ENCODE data around the gene LDHAL6B. TPM values are rescaled to one million over a fixed set of nuclear protein-coding genes. Genes with fewer than 3 reads are reported as not detected.

The LDHAL6B gene
- total and polyA plus RNA-seq, 2 experiments from 2014 or later, result not detected

GRCh38 chr15:59185725-59186124 is 20.9 kb upstream of the LDHAL6B start:
- TF ChIP-seq CTCF (conservative IDR thresholded peaks at IDR 0.05; ENCODE audit: low read depth in 2 of 2), result peak in 1 of 2 experiments; percentile 34; a peak in 1 of 4 replicates
- no peak for TF ChIP-seq REST (IDR thresholded peaks at IDR 0.05; ENCODE audit: unreplicated experiment)
- Mint-ChIP-seq H3K27ac (no peak overlapping the region), H3K9me3 (peaks cover 17% of the 10 kb centered on the region; the same call in 2 of the 3 replicates), H3K4me3 (no peak overlapping the region), H3K27me3 (ENCODE audit: insufficient read depth, low read depth, poor library complexity) (peaks cover 7% of the 10 kb centered on the region), H3K4me1 (no peaks in the 10 kb centered on the region), H3K36me3 (ENCODE audit: low read depth) (peaks cover 70% of the 10 kb centered on the region)
- Histone ChIP-seq H3K79me2 (replicated peaks; ENCODE audit: insufficient read depth) (no peaks in the 10 kb centered on the region), H4K20me1 (replicated peaks; ENCODE audit: insufficient read depth) (no peaks in the 10 kb centered on the region), H3K36me3 (ENCODE audit: insufficient read depth) (peaks cover 26% of the 10 kb centered on the region), H2AFZ (no peak overlapping the region), H3K9me2 (ENCODE audit: insufficient read depth) (no peaks in the 10 kb centered on the region), H3K4me3 (no peak overlapping the region), H3F3A (replicated peaks; ENCODE audit: low read depth) (no peaks in the 10 kb centered on the region), H3K27me3 (ENCODE audit: insufficient read depth) (no peaks in the 10 kb centered on the region), H3K4me2 (no peak overlapping the region), H3K27ac (ENCODE audit: low read depth) (no peak overlapping the region), H3K4me1 (ENCODE audit: insufficient read depth) (no peaks in the 10 kb centered on the region)
- ATAC-seq, result no peak
- DNase-seq (ENCODE audit: low spot score), result no peak

GRCh38 chr15:59186501-59186900 is 20.1 kb upstream of the LDHAL6B start:
- H3K36me3 ChIP-seq (ENCODE audit: insufficient read depth), result peaks cover 22% of the 10 kb centered on the region
- no peak overlapping the region for H3K4me3 ChIP-seq
- H3K4me2 ChIP-seq, result no peak overlapping the region
- H3K4me1 ChIP-seq (ENCODE audit: insufficient read depth), result no peaks in the 10 kb centered on the region
- ATAC-seq (no peak), DNase-seq (ENCODE audit: low spot score) (no peak)
- no peak overlapping the region for H3K4me3 Mint-ChIP-seq
- H3K27me3 Mint-ChIP-seq (ENCODE audit: insufficient read depth, low read depth, poor library complexity), result peaks cover 7% of the 10 kb centered on the region
- peaks cover 17% of the 10 kb centered on the region; the same call in 2 of the 3 replicates for H3K9me3 Mint-ChIP-seq
- no peaks in the 10 kb centered on the region for H3K79me2 ChIP-seq (replicated peaks; ENCODE audit: insufficient read depth)
- H3K27ac Mint-ChIP-seq, result no peak overlapping the region
- TF ChIP-seq NANOG (IDR thresholded peaks at IDR 0.05; ENCODE audit: borderline replicate concordance) (no peak), REST (IDR thresholded peaks at IDR 0.05; ENCODE audit: unreplicated experiment) (no peak), STAT1 (IDR thresholded peaks at IDR 0.05; ENCODE audit: unreplicated experiment) (no peak), EZH2phosphoT487 (IDR thresholded peaks at IDR 0.05; ENCODE audit: unreplicated experiment) (no peak), CREB1 (CRISPR knock-in tag; IDR thresholded peaks at IDR 0.05; ENCODE audit: low read depth) (no peak)
- H2AFZ ChIP-seq, result no peak overlapping the region
- H3K4me1 Mint-ChIP-seq, result no peaks in the 10 kb centered on the region
- H4K20me1 ChIP-seq (replicated peaks; ENCODE audit: insufficient read depth), result no peaks in the 10 kb centered on the region
- no peaks in the 10 kb centered on the region for H3K27me3 ChIP-seq (ENCODE audit: insufficient read depth)
- H3K9me2 ChIP-seq (ENCODE audit: insufficient read depth), result no peaks in the 10 kb centered on the region
- no peaks in the 10 kb centered on the region for H3F3A ChIP-seq (replicated peaks; ENCODE audit: low read depth)
- H3K36me3 Mint-ChIP-seq (ENCODE audit: low read depth), result peaks cover 64% of the 10 kb centered on the region
- no peak overlapping the region for H3K27ac ChIP-seq (ENCODE audit: low read depth)
